ENCODE results near the gene SFTPB. TPM values are rescaled to one million over a fixed set of nuclear protein-coding genes. Genes with fewer than 3 reads are reported as not detected.

The SFTPB gene
- total RNA-seq, 1 experiment from 2014 or later: 7.6 TPM

GRCh38 chr2:85675427-85675826 is 7.4 kb upstream of the SFTPB start (continued):
- TF ChIP-seq KAT7 (CRISPR knock-in tag; IDR thresholded peaks at IDR 0.05; ENCODE audit: borderline replicate concordance): no peak
- TF ChIP-seq ELF4 (CRISPR knock-in tag; IDR thresholded peaks at IDR 0.05; ENCODE audit: low read depth): no peak
- TF ChIP-seq GTF2I (CRISPR knock-in tag; conservative IDR thresholded peaks at IDR 0.05): no peak
- TF ChIP-seq JUN (CRISPR knock-in tag; IDR thresholded peaks at IDR 0.05): no peak
- TF ChIP-seq TEAD4 (CRISPR knock-in tag; IDR thresholded peaks at IDR 0.05): no peak
- TF ChIP-seq ESRRA (CRISPR knock-in tag; IDR thresholded peaks at IDR 0.05; ENCODE audit: borderline replicate concordance): no peak
- no peak for TF ChIP-seq PRDM15 (CRISPR knock-in tag; IDR thresholded peaks at IDR 0.05)
- TF ChIP-seq ZNF263 (CRISPR knock-in tag; IDR thresholded peaks at IDR 0.05; ENCODE audit: low read depth): no peak
- no peak for TF ChIP-seq USF2 (CRISPR knock-in tag; IDR thresholded peaks at IDR 0.05)
- TF ChIP-seq AFF4 (CRISPR knock-in tag; IDR thresholded peaks at IDR 0.05; ENCODE audit: borderline replicate concordance): no peak
- no peak for TF ChIP-seq FOXP4 (CRISPR knock-in tag; IDR thresholded peaks at IDR 0.05)

- Mint-ChIP-seq H3K36me3 (no peaks in the 10 kb centered on the region), H3K27me3 (ENCODE audit: low read depth) (no peaks in the 10 kb centered on the region), H3K4me1 (peaks cover 24% of the 10 kb centered on the region), H3K27ac (no peak overlapping the region), H3K9me3 (peaks cover 4% of the 10 kb centered on the region; the same call in 1 of the 2 replicates), H3K4me3 (no peak overlapping the region)
- ATAC-seq (no peak), DNase-seq (ENCODE audit: low spot score) (no peak)
- CTCF ChIA-PET: interaction anchor here (1.4 to 1.7 kb wide), 2 partner anchors 32 to 37 kb away, joined by 4 to 5 read pairs; no protein-coding TSS in a partner anchor
- POLR2A ChIA-PET: no interaction called here
- TF ChIP-seq ERG (CRISPR knock-in tag; IDR thresholded peaks at IDR 0.05) (no peak), PREB (CRISPR knock-in tag; IDR thresholded peaks at IDR 0.05; ENCODE audit: borderline replicate concordance) (no peak), ZNF512 (CRISPR knock-in tag; IDR thresholded peaks at IDR 0.05; ENCODE audit: borderline replicate concordance) (no peak), ELF4 (CRISPR knock-in tag; IDR thresholded peaks at IDR 0.05; ENCODE audit: low read depth) (no peak), E2F4 (CRISPR knock-in tag; IDR thresholded peaks at IDR 0.05; ENCODE audit: borderline replicate concordance, low read depth) (no peak), ZNF281 (CRISPR knock-in tag; IDR thresholded peaks at IDR 0.05) (no peak)
Measured at GRCh38 chr2:85674417-85674816, 6.4 kb upstream of the SFTPB start.
